A375 (cell line): ENCODE measurements around the gene AKAP7. TPM values are rescaled to one million over a fixed set of nuclear protein-coding genes. Genes with fewer than 3 reads are reported as not detected.

ENCODE experiments used
- total RNA-seq: library from RNA; depleted of rRNA; stranded (reverse); fragments of >200 nt; shearing (Covaris generic); gene quantifications from 2 replicates; pipeline ENCODE4 v1.2.3, GENCODE V29; 2014; rRNA removed

Gene AKAP7
- total RNA-seq, result 2.8 and 6.0 TPM in 2 replicates

GRCh38 chr6:131135244-131136020 lies at the start of gene AKAP7:
Gene AKAP7, plus strand, starts transcription at chr6:131135467. Its CDS starts 297 bp downstream, at chr6:131135764.

Other genes starting within 250 kb of the AKAP7 start
- 39.2 and 41.8 TPM in 2 replicates for gene EPB41L2, start 72.2 kb upstream of the AKAP7 start, total RNA-seq